ENCODE results near the gene ESRRA.

ESRRA gene

GRCh38 chr11:64317961-64318765 is 12.8 kb downstream of the ESRRA start, which contains the start of gene PRDX5:
Gene PRDX5 (plus strand): TSS chr11:64318121. CDS start chr11:64318216, 95 bp downstream.
- peak; percentile 95 for DNase-seq (ENCODE audit: low read depth, low spot score)
- H3K4me3 ChIP-seq (ENCODE audit: low read depth, low read length), result peak within 1 kb of the TSS; percentile 97
- in situ Hi-C loops (cut with HindIII; ENCODE audit: low sequenced_read_pairs), result no loop called here
- TF ChIP-seq, protein P1, sequence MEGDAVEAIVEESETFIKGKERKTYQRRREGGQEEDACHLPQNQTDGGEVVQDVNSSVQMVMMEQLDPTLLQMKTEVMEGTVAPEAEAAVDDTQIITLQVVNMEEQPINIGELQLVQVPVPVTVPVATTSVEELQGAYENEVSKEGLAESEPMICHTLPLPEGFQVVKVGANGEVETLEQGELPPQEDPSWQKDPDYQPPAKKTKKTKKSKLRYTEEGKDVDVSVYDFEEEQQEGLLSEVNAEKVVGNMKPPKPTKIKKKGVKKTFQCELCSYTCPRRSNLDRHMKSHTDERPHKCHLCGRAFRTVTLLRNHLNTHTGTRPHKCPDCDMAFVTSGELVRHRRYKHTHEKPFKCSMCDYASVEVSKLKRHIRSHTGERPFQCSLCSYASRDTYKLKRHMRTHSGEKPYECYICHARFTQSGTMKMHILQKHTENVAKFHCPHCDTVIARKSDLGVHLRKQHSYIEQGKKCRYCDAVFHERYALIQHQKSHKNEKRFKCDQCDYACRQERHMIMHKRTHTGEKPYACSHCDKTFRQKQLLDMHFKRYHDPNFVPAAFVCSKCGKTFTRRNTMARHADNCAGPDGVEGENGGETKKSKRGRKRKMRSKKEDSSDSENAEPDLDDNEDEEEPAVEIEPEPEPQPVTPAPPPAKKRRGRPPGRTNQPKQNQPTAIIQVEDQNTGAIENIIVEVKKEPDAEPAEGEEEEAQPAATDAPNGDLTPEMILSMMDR (IDR thresholded peaks at IDR 0.05; ENCODE audit: low read depth, low read length), result peak; percentile 24

DNA sequence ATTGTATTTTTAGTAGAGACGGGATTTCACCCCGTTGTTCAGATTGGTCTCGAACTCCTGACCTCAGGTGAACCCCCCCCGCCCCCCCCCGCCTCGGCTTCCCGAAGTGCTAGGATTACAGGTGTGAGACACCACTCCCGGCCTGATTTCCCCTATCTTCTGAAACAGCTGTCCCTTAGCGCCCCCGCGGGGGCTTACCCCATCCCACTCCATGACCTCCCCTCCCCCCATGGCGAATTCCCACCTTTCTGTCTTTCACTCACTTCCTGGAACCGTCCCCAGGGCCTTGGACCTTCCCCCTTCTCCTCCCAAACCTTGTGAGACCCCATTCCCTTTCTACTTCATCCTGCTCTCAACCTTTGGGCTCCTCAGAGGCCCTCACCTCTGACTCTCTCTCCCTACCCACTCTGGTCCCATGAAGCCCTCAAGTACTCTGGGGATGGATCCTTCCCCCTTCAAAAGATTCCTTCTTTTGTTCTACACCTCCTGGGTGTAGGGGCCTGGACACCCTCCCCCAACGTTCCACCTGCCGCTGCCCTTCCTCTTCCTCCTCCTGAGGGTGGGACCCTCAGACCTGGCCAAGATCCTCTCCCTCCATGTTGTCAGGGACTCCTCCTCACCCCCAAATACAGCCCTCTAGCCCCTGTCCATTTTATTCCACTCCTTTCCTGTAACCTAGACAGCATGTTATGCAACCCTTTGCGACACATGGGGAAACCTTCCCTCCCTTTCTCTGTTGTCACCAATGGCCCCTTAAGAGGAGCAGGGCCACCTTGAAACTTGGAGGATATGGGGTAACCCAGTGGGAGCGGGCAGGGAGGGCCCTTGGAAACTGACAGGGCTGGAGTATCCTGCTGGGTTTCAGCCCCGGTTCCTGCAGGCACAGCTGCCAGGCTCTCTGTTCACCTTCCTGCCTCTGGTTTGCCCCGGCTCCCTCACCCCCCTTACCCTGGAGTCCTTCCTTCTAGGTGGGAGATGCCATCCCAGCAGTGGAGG is 13.7 kb downstream of the ESRRA start:
- TF ChIP-seq, protein P1 (IDR thresholded peaks at IDR 0.05; ENCODE audit: low read depth, low read length), result no peak
- no peak for DNase-seq (ENCODE audit: low read depth, low spot score)
- in situ Hi-C loops (cut with HindIII; ENCODE audit: low sequenced_read_pairs), result no loop called here
- H3K4me3 ChIP-seq (ENCODE audit: low read depth, low read length), result peak overlapping the region; percentile 97

DNA sequence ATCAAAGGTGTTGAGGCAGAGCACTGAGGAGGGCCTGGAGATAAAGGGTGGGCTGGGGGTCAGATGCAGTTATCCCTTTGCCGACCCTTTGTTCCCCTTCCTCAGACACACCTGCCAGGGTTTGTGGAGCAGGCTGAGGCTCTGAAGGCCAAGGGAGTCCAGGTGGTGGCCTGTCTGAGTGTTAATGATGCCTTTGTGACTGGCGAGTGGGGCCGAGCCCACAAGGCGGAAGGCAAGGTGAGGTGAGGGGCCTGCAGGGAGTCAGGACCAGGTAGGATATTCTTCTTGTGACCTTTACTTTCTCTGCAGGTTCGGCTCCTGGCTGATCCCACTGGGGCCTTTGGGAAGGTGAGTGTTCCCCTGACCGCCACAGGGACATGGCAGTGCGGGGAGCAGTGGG is 15.2 kb downstream of the ESRRA start:
- no peak overlapping the region for H3K4me3 ChIP-seq (ENCODE audit: low read depth, low read length)
- in situ Hi-C loops (cut with HindIII; ENCODE audit: low sequenced_read_pairs), result no loop called here
- DNase-seq (ENCODE audit: low read depth, low spot score), result no peak
- TF ChIP-seq, protein P1 (IDR thresholded peaks at IDR 0.05; ENCODE audit: low read depth, low read length), result no peak

- TF ChIP-seq, protein P1 (IDR thresholded peaks at IDR 0.05; ENCODE audit: low read depth, low read length), result no peak
- in situ Hi-C loops (cut with HindIII; ENCODE audit: low sequenced_read_pairs), result no loop called here
- H3K4me3 ChIP-seq (ENCODE audit: low read depth, low read length), result no peak overlapping the region
- no peak for DNase-seq (ENCODE audit: low read depth, low spot score)
These were observed 15.7 kb downstream of the ESRRA start for GRCh38 chr11:64321026-64321425.

DNA sequence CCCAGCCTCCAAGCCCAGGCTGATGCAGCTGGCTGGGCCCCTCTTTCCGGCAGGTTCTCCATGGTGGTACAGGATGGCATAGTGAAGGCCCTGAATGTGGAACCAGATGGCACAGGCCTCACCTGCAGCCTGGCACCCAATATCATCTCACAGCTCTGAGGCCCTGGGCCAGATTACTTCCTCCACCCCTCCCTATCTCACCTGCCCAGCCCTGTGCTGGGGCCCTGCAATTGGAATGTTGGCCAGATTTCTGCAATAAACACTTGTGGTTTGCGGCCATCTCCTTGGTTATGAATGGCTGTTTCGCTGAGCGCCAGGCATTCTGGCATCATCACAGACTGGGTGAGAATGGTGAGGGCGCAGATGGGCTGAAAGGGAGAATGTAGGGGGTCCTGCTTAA is 16.2 kb downstream of the ESRRA start:
- TF ChIP-seq, protein P1 (IDR thresholded peaks at IDR 0.05; ENCODE audit: low read depth, low read length), result no peak
- DNase-seq (ENCODE audit: low read depth, low spot score), result peak; percentile 53
- in situ Hi-C loops (cut with HindIII; ENCODE audit: low sequenced_read_pairs), result no loop called here
- H3K4me3 ChIP-seq (ENCODE audit: low read depth, low read length), result no peak overlapping the region

DNA sequence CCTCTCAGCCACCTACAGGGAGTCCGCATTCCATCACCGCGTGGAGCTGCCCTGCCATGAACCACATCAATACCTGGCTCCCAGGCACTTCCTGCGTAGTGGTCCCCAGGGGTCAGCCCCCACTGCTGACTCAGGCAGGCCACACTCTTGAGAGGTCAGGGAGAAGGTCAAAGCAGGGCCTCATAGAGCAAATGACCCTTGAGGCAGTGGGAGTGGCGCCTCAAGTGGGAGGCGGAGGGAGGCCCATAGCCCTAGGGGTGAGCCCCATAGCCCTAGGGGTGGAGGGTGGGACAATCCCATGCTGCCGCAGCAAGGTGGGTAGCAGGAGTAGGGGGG is 17.6 kb downstream of the ESRRA start:
- TF ChIP-seq, protein P1 (IDR thresholded peaks at IDR 0.05; ENCODE audit: low read depth, low read length), result no peak

More for the DNA sequence above, 17.6 kb downstream of the ESRRA start:
- no peak overlapping the region for H3K4me3 ChIP-seq (ENCODE audit: low read depth, low read length)
- DNase-seq (ENCODE audit: low read depth, low spot score), result no peak
- in situ Hi-C loops (cut with HindIII; ENCODE audit: low sequenced_read_pairs), result no loop called here
